Hippocampal formation (tissue), 2 donors: ENCODE data around the gene APBA3.

Experiments
- DNase-seq, 2 donors: peaks; one replicate each; lab custom pipeline; 2025; lab: John Stamatoyannopoulos, UW

The APBA3 gene, protein sequence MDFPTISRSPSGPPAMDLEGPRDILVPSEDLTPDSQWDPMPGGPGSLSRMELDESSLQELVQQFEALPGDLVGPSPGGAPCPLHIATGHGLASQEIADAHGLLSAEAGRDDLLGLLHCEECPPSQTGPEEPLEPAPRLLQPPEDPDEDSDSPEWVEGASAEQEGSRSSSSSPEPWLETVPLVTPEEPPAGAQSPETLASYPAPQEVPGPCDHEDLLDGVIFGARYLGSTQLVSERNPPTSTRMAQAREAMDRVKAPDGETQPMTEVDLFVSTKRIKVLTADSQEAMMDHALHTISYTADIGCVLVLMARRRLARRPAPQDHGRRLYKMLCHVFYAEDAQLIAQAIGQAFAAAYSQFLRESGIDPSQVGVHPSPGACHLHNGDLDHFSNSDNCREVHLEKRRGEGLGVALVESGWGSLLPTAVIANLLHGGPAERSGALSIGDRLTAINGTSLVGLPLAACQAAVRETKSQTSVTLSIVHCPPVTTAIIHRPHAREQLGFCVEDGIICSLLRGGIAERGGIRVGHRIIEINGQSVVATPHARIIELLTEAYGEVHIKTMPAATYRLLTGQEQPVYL

DNA sequence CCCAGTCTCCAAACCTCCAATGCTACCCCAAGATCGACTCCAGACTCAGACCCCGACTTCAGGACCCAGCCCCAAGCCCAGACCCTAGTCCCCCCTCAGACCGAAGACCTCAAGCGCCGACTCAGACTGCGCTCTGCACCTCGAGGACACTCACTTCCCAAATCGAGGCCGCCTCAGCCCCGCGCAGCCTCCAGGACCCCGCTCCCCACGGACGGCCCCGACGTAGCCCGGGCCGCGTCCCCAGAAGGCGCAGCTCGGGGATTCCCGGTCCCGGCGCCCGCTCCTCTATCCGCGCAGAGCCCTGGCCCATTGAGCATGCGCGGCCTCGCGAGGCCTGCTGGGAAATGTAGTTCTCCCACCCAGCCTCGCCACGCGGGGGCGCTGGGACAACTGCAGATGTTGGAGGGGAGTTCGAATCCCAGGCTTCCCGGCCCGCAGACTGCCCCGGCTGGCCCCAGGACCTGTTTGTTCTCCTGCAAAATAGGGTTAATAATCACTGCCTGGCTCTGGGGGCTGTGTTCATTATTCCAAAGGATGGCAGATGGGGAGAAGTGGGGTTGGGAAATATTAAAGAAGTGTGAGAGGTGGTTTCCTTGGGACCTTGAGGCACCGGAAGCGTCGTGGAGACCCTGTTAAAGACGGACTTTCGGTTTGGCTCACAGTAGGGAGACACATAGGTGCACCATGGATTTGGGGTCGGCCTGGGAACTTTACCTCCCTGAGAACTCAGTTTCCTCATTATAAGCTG, at the start of gene APBA3:
Gene APBA3, minus strand, starts transcription at position 311 of the 748 bp plus-strand sequence. CDS start 1,428 bp downstream, outside the sequence.
- peak; percentile 32 to 82 for DNase-seq

DNA sequence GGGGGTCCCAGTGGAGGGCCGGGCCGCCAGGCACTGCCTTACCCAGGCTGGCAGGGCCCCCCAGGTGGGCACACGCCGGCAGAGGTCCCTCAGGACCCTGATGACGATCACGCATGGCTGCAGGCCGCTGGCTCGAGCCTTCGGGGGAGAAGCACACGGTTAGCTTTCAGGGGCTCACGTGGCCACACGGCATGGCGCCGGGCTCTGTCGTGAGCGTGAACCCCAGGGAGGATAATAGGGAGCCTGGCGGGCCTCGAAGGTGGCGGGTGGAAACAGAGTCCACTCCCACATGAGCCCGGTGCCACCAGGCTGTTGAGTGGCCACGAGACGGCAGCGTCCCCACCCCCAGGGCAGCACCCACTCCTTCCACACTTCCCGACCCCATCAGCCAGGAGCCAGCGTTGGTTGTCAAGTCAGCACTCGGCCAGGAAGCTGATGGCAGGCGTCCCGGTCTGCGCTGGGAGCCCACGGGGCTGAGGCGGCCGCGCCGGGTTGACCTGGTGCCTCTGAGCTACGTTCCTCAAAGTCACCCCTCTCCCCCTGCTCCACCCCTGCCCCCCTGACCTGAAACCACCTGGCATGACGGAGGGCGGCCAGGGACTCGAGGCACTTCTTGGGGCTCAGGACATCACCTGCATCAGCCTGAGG, 49.3 kb upstream of the APBA3 start:
- DNase-seq: no peak

DNA sequence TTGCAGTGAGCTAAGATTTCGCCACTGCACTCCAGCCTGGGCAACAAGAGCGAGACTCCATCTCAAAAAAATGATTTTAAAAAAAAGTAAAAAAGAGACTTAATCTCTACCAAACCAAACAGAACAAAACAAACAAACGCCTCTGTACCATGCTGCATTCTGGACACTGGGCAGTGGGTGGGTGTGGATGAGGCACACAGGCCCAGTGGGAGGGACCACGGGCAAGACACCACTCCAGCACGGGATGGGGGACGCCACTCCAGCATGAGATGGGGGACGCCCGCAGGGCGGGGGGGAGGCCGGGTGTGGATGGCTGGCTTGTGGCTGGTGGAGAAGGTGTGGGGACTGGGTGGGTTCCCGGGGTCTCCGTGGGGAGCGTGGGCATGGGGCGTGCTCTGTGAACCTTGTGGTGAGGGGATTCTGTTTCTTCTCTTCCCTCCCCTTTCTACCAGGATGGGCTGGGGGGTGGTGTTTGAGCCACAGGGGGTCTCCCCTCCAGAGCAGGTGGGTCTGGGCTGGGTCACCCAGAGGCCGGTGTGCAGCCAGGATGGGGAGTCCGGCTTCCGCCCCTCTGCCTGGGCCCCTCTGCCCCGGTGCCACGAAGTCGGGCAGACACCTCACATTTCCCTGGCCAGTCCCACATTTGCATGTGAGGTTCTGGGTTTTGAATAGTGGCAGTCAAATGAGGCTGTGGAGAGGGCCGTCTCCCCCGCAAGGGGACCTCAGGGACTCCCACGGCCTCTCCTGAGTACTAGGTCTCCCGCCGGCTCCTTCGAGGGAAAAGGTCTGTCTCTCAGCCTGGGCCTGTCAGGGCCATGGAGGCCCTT, 48.6 kb upstream of the APBA3 start:
- no peak for DNase-seq

DNA sequence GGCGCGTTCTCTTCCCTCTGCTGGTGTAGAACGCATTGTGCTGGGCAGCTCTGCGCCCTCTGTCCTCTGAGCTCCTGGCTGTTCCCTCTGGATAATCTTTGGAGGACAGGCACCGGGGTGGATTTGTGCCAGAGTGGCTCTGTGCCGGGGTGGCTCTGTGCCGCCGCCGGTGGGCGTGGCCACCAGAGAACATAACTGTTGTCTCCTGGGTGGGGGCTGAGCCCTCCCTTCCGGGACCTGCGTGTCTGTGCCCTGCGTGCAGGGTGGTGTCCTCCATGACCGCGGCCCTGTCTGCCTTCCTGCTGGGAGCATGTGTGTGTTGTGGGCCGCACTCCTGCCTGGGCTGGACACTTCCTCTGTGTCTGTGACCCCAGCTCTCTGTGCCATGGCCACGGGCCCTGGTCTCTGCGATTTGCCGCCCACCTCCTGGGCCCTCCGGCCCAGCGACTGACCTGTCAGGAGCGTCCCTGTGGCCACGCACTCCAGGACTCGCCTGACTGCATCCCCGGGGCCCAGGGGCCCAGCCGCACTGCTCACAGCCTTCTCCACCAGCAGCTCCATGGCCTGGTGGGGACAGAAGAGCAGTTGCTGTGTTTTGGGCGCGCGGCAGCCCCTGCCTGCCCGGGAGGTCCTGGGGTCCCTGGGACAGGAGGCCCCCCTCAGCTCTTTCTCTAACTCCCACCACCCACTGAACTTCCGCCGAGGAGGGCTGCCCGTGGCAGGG, 47.1 kb upstream of the APBA3 start:
- DNase-seq: no peak

DNA sequence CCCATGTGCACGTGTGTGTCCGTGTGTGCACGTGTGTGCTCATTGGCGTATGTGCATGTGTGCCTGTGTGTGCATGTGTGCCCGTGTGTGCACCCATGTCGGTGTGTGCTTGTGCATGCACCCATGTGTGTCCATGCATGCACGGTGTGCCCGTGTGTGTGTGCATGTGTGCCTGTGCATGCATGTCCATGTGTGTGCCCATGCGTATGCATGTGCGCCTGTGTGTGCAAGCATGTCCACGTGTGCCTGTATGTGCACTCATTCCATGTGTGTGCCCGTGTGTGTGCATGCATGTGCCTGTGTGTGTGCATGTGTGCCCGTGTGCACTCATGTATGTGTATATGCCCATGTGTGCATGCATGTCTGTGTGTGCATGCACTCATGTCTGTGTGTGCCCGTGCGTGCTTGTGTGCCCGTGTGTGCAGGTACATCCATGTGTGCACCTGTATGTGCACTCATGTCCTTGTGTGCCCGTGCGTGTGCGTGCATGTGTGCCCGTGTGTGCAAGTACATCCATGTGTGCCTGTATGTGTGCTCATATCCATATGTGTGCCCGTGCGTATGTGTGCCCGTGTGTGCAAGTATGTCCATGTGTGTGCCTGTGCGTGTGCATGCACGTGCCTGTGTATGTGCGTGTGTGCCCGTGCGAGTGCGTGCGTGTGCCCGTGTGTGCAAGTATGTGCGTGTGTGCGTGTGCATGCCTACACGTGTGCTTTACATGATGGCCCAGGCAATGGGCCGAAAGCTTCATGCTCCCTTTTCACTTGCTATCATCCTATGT, 46.3 kb upstream of the APBA3 start:
- DNase-seq: no peak

DNA sequence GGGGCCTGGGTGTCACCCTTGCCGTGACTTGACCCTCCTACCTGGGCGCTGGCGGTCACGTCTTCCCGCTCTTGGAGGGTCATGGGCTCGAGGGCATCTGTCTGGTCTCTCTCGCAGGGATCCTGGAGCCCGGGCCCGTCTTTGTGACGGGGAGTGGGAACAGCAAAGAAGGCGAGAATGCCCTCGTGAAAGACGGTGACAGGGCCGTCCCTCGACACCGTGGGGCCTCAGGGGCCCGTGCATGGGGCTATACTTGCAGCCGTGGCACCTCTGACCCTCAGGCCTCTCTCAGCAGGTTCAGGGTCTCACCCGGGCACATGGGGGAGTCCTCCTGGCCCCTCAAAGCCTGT, 45.6 kb upstream of the APBA3 start:
- no peak for DNase-seq

DNA sequence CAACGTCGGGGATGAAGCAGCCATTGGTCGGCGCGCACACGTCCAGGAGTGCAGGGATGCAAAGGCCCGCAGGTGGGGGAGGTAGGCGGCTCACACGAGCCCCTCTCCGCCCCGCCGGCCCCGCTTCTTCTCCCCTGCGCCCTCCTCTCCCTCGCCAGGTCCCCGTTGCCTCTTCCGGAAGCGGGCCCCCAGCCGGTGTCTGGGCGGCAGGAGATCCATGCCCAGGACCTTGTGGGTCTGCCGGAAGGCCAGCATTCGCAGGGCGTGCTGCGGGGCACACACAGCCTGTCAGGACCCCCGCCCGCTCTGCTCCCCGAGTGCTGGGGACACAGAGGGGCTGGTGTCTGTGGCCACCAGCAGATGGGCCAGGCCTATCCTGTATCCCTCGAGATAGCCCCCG, 44.4 kb upstream of the APBA3 start:
- no peak for DNase-seq

DNA sequence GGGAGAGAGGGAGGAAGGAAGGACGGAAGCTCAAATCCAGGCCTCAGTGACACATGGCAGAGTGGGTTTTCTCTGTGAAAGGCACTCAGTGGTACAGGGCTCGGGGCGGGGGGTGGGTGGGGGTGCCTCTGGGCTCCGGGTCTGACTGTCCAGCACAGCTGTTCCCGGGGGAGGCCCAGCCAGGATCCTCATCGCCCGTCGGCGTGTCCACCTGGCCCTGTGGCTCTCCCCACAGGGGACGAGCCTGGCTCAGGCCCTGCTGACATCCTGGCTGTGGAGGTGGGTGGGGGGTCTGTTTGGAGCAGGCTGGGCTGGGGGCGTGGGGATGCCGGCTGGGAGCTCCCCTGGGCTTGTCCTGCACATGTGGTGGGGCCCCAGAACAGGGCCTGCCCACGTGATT, 42.9 kb upstream of the APBA3 start:
- DNase-seq: no peak

DNA sequence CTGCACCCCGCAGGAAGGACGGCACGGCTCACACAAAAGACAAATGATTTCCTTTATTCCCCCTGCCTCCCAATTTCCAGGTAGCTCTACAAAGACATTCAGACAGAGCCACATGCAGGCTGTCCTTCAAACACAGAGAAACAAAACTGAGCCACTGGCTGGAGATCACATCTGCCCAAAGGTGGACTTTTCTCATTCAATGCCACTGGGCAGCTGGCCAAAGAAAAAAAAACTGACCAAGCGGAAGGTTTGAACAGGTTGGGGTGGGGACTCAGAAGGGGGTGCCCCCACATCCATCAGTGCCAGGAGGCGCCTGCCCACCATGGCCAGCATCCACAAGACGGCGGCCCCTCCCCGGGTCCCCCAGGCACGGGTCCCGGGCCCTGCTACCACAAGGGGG, 42.5 kb upstream of the APBA3 start:
- no peak for DNase-seq

DNA sequence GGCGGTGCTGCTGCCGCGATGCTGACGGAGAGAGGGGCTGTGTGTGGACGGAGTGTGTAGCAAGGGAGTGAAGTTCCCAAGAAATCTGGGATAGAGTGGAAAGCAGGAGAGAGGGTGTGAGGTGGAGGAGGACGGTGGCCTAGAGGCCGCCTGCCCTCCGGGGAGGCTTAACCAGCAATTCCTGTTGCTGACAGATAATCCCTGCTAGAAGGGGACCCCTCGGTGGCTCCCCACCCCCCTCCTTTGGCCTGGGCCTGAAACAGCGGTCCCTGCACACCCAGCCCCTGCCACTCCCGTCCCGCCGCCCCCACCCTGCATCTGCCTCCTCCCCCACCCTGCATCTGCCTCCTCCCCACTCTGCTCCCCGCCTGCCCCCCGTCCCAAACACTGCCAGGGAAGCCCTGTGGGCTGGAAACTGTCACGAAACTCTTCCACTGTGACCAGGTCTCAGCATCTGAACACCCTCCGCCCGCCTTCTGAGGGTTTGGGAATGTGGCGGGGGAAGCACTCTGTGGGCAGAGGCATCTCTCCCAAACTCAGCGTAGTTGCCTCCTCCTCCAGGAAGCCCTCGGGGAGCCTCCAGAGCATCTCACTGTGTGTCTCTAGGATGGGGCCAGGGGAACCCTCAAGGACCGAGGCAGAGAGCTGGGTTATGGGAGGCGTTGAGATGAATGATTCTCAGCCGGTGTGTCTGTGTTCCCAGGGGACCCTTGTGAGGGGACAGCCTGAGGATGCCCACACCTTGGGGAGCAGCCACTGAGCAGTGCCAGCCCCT, 41.8 kb upstream of the APBA3 start:
- no peak for DNase-seq

DNA sequence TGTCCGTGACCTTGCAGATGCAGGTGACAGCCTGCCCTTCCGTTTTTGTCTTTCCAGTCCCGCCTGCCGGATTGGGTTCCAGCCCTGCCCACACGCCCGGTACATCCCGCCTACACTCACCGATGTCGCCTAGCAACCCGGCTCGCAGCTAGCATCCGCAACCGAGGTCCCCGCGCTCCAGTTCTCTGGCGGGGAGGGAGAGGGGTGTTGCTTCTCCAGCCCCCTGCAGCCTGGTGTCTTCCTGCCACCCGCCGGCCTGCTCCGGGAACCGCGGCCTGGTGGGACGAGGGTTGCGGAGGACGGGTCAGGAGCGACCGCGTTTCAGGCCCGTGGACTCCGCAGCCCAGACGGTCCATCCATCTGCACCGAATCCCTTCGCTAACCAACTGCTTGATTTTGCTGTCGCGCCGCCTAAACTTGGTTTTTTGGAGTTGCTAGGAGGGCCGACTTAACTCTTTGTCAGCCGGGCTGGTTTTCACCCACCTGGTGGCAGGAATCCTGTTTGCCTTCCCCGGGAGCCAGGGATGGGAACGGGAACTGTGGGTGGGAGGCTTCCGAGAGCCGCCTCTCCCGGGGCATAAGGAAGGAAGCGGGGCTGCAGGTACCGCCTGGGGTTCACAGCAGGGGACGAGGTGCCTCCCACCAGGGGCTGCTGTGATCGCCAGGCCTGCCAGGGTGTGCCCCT, 40.1 kb upstream of the APBA3 start:
- DNase-seq: peak; percentile 20 to 43

DNA sequence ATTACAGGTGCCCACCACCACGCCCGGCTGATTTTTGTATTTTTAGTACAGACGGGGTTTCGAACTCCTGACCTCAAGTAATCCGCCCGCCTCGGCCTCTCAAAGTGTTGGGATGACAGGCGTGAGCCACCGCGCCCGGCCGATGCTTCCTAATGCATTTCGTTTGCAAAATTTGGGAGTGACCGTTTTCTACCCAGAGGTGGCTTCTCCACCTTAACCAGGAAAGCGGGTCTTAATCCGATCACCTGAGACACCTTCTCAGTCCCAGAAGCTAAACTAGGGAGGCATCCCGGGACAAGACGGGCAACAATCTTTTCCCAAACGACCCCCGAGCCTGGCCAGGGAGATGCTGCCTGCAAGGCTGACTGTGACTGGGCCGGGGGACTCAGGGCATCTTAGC, 39.5 kb upstream of the APBA3 start:
- no peak for DNase-seq

DNA sequence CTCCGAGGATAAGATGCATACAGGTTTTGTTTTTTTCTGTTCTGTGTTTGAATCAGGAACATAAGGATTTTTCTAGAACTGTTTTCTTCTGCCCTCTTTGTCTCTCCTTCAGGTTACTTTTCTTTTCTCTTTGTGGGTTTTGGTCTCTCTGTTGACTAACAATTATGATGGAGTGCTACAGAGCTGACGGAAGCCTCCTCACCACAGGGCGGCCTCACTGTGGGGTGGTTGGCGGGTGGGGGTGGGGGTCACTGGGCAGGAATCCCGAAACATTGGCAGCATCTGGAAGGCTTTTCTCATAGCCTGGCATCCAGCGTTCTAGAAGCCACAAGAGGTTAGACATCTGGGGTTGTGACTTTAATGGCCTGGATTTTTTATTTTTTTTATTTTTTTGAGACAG, 36.6 kb upstream of the APBA3 start:
- DNase-seq: no peak

DNA sequence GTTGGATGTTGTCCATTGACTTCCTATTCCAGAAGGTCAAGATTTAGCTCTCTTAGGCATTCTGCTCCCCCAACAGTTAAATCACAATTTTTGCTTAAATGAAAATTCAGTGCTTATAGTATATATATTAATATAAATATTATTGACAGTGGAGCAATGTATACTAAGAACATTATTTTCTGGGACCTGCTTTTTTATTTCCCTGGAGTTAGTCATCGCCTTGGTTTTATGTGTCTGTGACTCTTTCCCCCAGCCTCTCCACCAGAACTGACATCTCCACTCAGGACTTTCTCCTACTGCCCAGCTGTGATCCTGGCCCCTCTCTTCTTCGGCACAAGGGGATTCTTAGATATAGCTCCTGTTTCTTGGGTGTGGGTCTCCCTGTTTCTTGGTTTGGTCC, 34.9 kb upstream of the APBA3 start:
- no peak for DNase-seq

DNA sequence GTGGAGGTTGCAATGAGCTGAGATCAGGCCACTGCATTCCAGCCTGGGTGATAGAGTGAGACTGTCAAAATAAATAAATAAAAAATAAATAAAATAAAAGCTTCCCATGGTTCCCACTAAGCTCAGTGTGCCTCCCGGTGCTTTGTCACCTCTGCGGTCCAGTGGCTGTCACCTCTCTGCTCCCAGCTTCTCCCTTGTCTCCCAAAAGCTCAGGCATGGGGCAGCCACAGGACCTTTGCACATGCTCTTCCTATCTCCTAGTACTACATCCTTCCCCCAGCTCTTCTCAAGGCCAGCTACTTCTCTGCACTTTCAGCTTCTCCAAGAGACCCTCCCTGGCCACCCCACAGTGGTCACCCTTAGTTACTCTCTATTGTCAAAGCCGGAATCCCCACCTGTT, 32.3 kb upstream of the APBA3 start:
- DNase-seq: no peak

DNA sequence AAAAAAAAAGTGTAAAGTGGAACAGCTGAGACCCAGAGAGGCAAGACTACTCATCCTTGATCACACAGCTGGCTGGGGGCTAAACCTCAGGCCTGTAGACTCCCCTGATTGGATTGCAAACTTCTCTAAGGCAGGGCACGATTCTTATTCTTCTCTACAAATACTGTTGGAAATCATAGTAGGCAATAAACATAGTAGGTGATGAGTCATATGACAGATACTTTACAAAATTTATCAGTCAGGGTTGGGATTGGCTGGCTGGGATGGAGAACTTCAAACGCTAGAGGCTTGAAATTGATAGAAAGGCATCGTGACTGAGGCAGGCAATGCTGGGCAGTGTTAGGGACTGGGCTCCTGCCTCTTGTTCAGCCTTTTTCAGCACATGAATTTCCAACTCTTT, 30.6 kb upstream of the APBA3 start:
- no peak for DNase-seq

DNA sequence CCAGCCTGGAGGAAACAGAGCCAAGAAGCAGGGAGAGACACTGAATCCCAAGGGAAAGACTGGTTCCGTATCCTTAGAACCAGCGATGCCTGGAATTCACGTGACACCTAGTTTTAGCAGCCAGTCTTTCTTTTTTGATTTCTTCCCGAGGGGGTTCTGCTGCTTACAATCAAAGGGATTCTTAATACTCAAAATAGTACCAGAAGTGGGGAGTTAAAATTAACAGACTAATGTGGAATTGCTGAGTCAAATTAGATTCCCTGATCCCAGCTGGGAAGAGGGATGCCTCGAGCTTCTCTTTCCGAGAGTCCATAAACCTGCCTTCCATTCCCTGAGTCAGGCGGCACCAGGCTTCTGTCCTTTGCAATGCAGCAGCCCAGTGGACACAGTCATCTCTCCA, 29.4 kb upstream of the APBA3 start:
- DNase-seq: no peak

DNA sequence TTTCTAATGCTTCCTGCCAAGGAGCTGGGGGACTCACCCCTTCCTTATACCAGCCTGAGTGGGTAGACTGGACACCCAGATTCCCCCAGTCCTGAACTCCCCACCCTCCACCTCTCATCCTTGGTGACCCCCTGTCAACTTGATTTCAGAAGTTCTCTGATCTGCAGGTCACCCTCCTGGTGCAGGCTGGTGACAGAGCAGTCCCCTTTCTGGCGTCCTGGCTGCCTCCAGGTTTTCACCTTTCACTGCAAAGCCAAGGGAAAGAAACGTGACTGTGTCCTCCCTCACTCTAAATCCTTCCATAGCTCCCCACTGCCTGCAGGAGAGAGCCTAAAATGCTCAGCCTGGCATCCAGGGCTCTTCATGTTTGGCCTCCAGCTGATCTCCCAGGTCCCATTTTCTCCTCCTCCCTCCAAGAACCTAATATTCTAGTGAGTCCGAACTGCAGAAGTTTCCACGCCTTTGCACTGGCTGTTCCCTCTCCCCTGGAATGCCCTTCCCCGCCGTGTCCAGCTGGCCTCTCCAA, 28.8 kb upstream of the APBA3 start:
- no peak for DNase-seq
